DLD1 (cell line): ENCODE data around the gene PWWP2B.

Experiments
- in situ Hi-C: cut with HindIII; loops from 2 replicates; pipeline ENCODE4 v1.10.0; 2017; ENCODE audit warnings: low sequenced_read_pairs

PWWP2B gene

DNA sequence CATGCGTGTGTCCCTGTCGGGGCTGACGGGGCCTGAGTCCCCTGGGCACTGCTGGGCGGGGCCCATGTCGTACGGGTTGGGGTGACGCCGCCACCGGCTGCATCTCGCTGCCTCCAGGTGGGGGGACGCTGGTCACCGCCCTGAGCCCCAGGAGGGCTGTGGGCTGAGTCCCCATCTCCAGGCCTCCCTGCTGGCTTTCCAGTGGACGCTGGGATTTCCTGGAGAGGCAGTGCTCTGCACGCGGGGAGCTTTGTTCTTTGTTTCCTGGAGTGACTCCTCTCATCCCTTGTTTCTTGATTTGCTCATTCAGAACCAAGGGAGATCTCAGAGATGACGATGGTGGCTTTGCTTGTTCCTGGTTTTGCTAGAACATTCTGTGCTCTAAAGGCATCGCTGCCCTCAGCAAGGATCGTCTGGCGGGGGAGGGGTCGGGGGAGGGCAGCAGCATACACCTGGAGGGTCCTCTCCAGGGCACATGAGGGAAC, 21.0 kb downstream of the PWWP2B start:
- in situ Hi-C loops: no loop called here

- in situ Hi-C loops: no loop called here
These were observed 21.8 kb downstream of the PWWP2B start for GRCh38 chr10:132418527-132419416.

DNA sequence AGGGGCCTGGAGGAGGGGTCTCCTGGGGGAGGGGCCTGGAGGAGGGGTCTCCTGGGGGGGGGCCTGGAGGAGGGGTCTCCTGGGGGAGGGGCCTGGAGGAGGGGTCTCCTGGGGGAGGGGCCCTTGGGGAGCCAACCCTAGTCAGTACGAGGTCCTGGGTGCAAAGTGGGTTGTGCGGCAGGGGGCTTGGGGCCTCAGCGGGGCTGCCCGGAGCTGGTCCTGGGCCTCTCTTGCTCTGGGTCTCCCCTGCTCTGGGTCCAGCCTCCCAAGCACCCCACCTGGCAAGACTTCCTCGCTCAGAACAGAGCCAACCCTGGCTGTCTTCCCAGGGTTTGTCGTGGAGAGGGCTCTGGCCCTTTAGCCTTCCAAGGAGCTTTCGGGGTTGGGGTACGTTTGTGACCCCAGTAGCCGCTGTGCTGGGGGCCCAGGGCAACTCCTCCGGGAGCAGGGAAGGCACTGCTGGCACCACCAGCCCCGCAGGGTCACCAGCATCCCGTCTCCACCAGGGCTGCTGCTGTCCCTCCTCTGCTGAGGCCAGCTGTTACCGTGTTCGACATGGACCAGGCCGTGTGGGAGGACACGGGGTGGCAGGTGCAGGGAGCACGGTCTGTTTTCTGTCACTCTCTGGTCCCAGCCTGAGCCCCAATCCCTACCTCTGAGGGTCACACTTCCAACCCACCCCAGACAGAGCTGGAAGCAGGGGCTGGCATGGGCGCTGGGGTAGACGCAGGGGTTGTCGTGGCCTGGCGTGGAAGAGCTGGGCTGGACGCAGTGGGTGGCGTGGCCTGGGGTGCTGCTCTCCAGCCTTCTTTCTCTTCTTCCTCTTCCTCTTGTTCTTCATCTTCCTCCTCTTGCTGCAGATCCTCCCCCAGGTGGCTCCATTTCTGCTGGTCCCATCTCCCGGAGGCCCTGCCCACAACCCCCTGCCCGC, 22.8 kb downstream of the PWWP2B start:
- in situ Hi-C loops: no loop called here

DNA sequence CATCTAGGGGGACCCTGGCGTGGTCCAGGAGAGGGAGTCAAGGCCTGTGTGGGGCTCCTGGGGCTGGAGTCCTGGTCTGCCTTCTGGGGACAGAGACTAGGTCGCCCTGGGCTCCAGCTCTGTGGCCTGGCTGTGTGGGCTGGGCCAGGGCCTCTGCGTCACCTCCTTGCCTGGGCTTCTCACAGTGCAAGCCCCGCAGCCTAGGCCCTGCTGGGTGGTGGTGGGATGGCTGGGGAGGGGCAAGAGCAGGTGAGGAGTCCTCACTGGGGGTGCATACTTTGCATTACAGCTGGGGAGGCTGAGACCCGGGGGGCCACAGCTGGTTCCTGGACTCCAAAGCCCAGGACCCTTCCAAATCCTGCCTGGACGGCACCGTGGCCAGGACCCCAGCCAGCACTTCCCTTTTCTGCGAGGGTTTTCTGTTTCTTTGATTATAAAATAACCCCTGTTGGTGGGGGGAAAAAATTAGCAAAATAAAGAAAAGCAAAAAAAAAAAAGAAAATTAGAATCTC, 23.5 kb downstream of the PWWP2B start:
- in situ Hi-C loops: no loop called here

DNA sequence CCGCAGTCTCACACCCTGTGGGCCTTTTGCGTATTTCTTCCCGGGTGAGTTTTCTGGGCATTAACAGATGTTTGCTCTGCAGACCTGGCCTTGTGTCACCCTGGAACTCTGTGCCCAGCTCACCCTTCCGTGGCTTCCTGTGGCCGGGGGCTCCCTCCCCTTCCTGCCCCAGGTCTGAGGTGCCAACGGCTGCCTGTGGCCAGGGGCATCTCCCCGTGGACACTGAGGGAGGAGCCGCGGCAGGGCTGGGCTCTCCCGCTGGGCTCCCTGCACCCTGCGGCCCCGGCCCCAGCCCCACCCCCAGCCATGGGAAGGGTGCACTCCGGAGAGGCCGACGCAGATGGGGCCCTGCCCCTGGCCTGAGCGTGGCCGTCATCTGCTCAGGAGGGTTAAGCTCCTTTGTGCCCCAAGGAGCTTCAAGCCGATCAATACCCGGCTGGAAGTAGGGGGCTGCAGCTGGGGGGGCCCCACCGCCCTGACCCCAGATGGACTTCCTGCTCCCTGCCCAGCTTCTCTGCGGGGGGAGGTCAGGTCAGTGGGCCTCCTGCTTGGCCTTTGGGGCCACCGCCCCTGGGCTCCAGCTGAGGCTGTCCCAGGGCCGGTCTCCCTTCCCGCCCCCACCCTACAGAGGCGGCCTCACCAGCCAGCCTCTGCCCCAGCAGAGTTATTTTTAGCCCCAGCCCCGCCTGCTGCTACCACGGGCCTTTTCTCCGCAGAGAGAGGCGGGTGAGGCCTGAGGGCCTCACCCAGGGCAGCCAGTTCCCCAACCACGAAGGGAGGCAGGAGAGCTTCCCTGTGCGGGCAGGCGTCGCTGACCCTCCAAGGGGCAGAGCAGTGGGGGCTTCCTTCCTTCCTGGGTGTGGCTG, 24.2 kb downstream of the PWWP2B start:
- in situ Hi-C loops: no loop called here

GRCh38 chr10:132421847-132422751, 25.1 kb downstream of the PWWP2B start:
- in situ Hi-C loops: no loop called here

DNA sequence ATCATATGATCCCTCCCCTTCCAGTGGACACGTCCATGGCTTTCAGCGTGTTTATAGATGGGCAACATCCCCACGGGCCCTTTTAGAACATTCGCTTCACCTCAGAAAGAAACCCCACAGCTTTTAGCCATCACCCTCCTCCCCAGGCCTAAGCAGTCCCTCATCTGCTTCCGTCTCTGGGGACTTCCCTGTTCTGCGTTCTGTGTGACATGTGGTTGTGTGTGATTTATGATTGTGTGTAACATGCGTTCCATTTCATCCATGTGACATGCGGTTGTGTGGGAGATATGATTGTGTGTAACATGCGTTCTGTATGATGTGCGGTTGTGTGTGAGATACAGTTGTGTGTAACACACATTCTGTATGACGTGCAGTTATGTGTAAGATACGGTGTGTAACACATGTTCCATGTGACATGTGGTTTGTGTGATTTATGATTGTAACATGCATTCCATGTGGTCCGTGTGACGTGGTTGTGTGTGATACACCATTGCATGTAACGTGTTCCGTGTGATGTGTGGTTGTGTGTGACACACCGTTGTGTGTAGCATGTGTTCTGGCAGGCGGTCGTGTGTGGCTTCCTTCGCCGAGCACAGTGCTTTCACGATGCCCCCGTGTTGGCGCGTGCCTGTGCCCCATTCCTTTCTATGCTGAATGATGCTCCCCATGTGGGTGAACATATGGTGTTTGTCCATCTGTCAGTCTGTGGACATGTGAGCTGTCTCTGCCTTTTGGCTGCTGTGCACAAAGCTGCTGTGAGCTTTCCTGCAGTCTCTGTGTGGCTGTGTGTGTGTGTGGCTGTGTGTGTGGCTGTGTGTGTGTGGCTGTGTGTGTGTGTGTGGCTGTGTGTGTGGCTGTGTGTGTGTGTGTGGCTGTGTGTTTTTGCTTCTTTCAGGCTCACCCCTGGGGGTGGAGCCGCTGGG, 26.2 kb downstream of the PWWP2B start:
- in situ Hi-C loops: no loop called here

DNA sequence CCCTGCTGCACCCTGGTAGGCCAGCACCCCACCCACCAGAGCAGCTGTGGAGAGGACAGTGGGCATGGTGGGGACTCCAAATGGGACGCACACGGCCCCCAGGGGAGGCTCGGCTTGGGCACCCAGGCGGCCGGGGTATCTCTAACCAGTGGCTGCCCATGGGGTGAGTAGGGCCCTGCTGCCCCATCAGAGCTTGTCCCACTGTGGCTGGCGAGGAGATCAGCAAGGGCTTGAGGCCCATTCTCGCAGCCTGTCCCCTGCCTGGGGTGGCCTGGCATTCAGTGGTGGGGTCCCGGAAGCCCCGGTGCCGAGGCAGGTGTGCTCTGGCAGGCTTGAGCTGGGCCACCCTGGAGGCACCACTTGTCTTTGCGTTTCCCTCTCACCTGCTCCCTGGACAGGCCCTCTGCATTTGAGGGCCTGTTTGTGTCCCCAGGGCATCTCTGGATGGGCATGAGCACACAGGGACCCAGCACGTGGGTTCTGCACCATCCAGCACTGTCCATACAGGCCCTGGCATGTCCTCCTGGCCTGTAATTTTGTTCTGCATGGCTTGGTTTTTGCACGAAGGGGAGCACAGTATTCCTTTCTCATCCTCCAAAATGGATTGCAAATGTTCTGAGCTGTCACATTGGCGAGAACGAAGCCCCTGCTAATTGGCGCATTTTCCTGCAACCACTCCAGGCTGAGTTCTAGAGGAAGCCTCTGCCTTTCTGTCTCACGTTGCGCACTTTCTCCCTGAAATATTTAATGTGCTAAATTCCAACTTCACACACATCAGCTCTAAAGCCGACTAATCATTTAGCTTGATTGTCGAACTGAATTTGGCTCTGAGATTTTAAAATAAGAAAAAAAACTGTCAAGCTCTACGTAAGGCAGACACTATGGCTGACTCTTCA, 27.2 kb downstream of the PWWP2B start:
- in situ Hi-C loops: no loop called here

DNA sequence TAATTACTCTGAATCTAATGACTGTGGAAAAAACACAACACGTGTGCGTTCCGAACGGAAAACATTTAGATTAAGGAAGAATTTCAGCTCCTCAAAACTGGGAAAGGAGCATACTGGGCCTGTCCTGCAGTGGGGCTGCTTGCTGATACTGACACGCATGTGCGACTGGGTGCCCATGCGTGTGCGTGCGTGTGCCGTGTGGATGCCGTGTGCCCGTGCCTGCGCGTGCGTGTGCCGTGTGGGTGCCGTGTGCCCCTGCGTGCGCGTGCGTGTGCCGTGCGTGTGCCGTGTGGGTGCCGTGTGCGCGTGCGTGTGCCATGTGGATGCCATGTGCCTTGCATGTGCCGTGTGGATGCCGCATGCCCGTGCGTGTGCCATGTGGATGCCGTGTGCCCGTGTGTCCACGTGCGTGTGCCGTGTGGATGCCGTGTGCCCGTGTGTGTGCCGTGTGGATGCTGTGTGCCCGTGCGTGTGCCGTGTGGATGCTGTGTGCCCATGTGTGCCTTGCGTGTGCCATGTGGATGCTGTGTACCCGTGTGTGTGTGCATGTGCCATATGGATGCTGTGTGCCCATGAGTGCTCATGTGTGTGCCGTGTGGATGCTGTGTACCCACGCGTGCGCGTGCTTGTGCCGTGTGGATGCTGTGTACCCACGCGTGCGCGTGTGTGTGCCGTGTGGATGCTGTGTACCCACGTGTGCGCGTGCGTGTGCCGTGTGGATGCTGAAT, 28.2 kb downstream of the PWWP2B start:
- in situ Hi-C loops: no loop called here

GRCh38 chr10:132425757-132426155, 28.8 kb downstream of the PWWP2B start:
- in situ Hi-C loops: no loop called here

DNA sequence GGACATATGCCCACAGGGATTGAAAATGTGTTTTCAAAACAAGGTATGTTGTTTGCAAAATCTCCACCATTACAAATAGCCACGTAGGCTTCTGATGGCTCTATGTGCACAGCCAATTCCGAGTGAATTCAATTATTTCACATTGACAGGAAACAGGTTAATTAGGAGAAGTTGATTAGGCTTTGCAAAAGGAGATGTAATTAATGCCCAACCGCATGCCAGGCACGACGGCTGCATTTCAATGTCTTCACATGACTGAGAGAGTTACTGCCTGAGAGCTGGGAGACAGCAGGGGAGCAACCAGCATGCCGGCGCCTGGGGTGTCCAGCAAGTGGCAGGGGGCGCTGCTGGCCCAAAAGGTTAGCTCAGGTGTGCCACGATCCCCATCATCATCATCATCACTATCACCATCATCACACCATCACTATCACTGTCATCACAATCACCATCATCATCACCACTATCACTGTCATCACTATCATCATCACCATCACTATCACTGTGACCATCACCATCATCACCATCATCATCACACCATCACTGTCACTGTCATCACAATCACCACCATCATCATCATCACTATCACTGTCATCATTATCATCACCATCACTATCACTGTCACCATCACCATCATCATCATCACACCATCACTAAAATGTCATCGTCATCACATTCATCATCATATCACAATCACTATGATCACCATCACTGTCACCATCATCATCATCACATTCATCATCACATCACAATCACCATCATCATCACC, 30.2 kb downstream of the PWWP2B start:
- in situ Hi-C loops: no loop called here

DNA sequence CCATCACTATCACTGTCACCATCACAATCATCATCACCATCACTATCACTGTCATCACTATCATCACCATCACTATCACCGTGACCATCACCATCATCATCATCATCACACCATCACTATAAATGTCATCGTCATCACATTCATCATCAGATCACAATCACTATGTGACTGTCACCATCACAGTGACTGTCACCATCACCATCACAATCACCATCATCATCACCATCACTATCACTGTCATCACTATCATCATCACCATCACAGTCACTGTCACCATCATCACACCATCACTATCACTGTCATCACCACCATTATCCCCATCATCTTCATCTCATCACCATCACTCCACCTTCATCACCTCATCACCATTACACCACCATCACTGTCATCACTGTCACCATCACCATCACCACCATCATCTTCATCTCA, 31.0 kb downstream of the PWWP2B start:
- in situ Hi-C loops: no loop called here

GRCh38 chr10:132428486-132428995, 31.5 kb downstream of the PWWP2B start:
- in situ Hi-C loops: no loop called here

DNA sequence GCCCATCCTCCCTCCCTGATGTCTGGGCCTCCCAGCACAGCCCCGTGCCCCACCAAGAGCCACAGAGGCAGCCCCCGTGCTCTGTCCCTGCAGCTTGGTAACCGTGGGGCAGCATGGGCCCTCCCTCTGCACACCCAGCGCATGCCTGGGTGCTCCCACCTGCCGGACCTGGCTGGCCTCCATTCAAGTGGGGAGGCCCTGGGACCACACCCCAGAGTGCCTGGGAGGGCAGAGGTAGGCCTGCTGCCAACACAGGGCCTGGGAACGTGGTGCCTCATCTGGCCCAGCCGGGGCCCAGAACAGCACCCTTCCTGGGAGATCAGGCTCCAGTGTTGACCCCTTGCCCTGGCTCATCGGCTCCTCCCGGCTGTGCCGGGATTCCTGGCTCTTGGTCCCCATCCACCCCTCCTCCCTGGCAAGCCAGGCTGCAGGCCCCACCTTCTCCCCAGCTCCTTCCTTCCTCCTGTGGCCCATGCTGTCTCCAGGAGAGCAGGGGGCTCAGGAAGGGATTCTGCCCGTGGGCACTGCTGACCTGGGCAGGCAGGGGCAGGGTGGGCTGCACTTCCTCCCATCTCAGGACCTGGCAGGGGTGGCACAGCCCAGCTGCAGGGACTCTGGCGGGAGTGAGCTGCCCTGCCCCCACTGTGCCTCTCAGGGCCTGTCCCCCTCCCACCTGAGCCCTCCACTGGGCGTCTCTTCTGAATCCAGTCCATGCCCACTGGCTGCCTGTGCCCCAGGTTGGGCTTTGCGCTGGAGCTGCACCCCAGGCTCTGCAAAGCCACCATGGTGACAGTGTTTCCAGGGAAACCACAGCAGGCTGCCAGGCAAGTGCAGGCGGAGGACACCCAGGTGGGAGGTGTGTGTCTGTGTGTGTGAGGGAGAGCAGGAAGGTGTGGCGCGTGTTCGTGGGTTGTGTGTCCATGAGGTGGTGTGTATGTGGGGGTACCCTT, 32.6 kb downstream of the PWWP2B start:
- in situ Hi-C loops: no loop called here
